Hematopoietic multipotent progenitor cell treated with erythropoietin and hydrocortisone succinate and interleukin-3 and kit ligand, for 4 days (in vitro differentiated cells): ENCODE measurements around the gene GSX2.
A peak's percentile ranks its signal among the peaks of the same experiment; 100 is the strongest.
"Not testable (repeated sequence)": the region's sequence is repeated elsewhere in the genome, so short reads cannot be mapped to it uniquely, and the experiment has no call there.

Source experiments
- DNase-seq: peaks from one replicate; pipeline ENCODE4 v3.0.0-alpha.2; 2015

GSX2 gene

GRCh38 chr4:54099748-54100574 is at the start of gene GSX2:
TSS of gene GSX2 (plus strand) at chr4:54100163. CDS start at chr4:54100345, 182 bp downstream.
- no peak for DNase-seq

GRCh38 chr4:54050214-54050904 is 49.6 kb upstream of the GSX2 start:
- no peak for DNase-seq

DNA sequence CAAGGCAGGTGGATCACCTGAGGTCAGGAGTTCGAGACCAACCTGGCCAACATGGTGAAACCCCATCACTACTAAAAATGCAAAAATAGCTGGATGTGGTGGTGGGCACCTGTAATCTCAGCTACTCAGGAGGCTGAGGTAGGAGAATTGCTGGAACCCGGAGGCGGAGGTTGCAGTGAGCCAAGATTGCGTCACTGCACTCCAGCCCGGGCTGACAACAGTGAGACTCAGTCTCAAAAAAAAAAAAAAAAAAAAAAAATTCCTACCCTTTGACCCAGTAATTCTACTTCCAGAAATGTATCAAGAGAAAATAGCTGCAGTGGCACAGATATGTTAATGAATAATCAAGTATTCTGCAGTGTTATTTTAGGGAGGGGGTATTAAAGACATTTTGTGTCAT is 46.6 kb upstream of the GSX2 start:
- DNase-seq = not testable (repeated sequence)

GRCh38 chr4:54054501-54054900 is 45.5 kb upstream of the GSX2 start:
- DNase-seq = peak; percentile 48

DNA sequence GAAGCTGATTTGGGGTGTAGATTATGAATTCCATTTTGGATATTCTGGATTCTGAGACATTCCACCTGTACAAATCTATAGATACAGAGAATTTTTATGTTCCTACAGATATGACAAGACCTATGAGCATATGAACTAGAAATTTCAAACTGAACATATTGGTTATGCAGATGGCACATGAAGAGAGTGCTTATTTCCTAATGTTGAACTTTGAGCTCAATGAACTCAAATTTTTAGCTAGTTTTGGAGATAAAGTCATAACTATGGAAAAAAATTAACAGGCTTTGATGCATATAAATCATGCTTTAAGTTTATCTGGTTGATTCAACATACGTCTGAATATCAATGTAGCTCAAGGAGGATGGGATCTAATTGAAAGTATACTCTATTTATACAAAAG is 44.5 kb upstream of the GSX2 start:
- DNase-seq = no peak

- DNase-seq = no peak
These were observed 43.6 kb upstream of the GSX2 start for GRCh38 chr4:54056360-54056759.

GRCh38 chr4:54058171-54058570 is 41.8 kb upstream of the GSX2 start:
- no peak for DNase-seq

DNA sequence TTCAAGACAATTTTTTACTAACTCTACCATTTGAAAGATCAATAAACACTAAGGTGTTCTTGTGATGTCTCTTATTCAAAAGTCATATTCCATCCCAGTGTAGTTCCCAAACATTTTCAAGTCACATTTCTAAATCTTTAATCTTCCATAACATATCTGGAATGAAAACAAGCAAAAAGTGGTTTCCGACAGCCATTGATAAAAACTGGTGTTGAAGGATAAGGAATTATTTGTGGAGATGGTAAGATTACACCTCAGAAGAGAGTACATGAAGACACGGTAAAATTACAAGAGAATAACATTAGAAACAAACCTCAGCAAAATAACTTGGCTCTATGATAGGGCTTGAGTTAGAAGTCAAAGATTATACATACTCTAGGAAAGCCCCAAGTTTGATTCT is 39.8 kb upstream of the GSX2 start:
- peak; percentile 14 for DNase-seq

GRCh38 chr4:54061067-54061466 is 38.9 kb upstream of the GSX2 start:
- no peak for DNase-seq

- no peak for DNase-seq
These were observed 38.1 kb upstream of the GSX2 start for GRCh38 chr4:54061873-54062272.

GRCh38 chr4:54062392-54062791 is 37.6 kb upstream of the GSX2 start:
- no peak for DNase-seq

DNA sequence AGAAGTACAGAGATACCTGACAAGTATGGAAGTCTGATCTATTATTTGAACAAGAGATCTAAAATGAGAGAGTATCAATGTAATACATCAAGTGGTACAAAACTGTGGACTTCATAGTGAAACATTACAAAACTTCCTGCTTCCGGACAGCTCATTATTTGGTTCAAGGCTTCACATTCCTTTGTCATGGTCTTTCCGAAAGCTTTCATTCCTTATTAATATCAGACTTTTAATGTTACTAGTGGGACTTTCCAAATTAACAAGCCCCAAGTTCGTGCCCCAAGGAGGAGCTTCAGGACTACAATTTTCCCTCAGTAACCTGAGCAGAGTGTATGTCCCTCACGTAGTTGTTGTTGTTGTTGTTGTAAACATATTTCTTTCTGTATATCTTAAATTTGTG is 36.7 kb upstream of the GSX2 start:
- peak; percentile 35 for DNase-seq

GRCh38 chr4:54063737-54064316 is 36.1 kb upstream of the GSX2 start:
- peak; percentile 58 for DNase-seq

DNA sequence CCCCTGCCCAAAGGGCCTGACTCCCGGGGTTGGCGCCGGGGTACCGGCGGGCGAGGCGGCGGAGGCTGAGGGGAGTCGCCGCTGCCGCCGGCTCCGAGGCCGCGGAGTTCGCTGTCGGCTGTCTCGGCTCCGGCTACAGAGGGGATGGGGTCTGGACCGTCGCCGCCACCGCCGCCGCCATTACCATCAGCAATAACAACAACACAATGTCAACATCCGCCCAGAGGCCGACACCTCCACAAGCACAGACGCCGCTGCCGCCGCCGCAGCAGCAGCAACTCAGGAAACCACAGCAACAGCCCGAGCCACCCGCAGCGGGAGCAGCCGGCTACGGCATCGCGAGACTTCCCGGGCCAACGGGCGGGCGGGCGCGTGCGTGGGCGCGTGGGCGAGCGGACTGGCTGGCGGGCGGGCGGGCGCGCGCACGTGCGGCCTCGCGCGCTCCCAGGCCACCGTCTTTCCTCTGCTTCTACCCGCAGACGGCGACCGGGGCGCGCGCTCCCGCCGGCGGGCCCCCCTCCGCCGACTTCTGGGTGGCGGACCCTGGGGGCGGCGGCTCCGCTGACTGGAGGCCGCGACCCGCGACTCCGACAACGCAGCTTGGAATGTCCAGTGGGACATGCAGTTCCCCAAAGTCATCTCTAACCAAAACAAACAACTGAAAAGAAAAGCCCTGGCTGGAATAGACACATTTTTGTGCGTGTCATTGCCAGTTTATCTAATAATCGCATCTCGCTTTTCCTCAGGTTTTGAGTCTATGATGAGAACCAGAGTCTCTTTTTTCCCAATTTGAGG is 35.4 kb upstream of the GSX2 start, which contains the start of gene CHIC2:
Gene CHIC2, minus strand, starts transcription at position 289 of the 795 bp plus-strand sequence. CDS start 305 bp downstream, outside the sequence.
- peak; percentile 97 for DNase-seq

DNA sequence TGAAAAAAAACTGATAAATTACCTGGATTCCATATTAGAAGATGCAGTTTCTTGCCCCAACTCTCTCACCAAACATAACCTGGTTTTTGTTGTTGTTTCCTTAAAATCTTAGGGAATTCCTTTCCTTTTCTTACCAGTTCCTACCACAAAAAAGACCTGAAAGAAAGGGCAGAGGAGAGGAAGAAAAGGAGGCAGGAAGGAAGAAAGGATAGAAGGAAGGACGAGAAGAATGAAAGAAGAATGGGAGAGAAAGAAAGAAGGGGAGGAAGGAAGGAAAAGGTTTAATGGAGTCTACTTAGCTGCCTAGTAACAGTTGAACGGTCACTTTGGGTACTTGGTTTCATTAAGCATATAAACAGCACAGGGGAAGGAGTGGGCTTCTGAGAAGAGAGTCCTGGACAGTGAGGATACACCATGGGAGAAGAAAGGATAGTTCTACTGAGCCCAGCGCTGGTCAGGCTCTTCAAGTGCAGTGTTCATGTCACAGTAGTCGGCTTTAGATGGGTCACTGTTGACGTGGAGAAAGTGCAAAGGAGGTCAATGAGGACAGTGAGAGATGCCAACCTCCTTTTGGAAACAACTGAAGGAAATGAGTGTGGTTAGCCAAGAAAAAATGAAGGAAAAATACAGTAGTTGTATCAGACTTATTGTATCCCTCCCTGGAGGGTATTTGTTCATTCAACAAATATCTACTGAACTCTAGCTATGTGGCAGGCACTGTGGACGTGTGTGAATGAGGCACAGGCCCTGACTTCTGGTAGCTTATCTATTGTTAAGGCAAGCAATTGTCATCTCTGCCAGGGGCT is 34.5 kb upstream of the GSX2 start:
- peak; percentile 53 for DNase-seq

- DNase-seq = no peak
These were observed 33.9 kb upstream of the GSX2 start for GRCh38 chr4:54066088-54066415.

DNA sequence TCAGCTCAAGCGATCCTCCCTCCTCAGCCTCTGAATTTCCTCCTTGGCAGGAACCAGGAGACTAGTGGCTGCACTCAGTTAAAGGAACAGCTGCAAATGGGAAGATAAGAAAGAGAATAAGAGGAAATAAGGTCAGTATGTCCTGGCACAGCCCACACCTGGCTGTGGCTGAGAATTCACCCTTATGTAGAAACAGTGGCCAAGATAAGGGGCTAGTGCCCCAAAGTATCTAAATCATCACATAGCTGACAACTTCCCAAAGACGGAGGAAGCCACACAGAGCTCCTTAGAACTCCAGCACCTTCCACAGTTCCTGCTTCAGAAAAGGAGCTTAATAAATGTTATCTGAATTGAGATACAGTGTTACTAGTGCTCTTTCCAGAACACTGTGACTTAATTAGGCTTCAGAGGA is 33.2 kb upstream of the GSX2 start:
- DNase-seq = peak; percentile 86

- no peak for DNase-seq
These were observed 32.8 kb upstream of the GSX2 start for GRCh38 chr4:54067166-54067565.

DNA sequence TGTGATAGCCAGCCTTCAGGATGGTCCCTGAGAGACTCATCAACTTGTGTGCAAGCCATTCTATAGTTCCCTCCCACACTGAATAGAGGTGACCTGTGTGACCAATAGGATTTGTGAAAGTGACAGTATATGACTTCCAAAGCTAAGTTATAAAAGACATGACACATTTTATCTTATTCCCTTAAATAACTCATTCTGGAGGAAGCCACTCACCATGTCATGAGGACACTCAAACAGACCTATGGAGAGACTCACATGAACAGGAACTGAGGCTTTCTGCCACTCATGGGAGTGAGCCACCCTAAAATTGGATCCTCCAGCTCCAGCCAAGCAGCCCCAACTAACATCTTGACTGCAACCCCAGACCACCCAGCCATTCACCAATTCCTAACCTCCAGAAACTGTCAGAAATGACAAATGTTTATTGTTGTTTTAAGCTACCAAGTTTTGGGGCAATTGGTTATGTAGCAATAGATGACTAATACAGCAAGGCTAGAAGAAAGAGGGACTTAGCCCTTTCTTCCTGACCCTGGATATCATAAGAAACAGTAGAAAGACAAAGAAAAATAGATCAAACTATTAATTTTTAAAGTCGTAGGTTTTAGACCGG is 26.6 kb upstream of the GSX2 start:
- DNase-seq = no peak

DNA sequence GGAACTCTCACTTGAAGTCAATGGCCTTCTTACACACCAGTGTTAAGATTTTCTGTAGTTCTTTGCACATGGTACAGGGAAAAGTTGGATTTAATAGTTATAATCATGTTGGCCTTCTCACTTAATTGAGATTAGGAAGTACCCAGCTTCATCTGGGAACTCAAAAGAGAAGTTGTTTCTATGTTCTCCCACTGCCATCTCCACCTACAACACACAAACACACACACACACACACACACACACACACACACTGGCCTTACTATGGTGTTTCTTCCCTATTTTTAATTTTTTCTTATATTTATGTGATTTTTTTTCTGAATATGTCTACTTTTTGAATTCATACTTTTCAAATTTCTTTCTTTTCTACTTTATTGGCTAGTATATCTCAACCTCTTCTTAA is 25.6 kb upstream of the GSX2 start:
- no peak for DNase-seq

DNA sequence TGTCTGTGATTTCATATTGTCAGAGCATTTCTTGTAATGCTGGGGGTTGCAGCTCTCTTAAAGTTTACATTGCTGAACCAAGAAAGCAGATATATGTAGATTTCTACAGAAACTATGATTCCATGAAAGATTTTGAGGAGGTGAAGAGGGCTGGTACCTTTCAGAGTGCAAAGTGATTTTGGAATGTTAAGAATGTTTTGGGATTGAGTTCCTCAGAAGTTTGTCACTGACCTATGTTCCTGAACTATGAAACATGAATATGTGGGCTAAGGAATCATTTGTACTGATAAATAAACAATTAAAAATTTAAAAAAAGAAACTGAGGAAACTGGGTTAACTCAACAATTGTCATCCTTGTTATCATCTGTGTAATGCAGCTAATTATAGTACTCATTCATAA is 23.3 kb upstream of the GSX2 start:
- no peak for DNase-seq

- DNase-seq = no peak
These were observed 22.2 kb upstream of the GSX2 start for GRCh38 chr4:54077812-54078211.
